HG03460 (cell line): ENCODE measurements around the gene FAM240A.
"Not testable (repeated sequence)": the region's sequence is repeated elsewhere in the genome, so short reads cannot be mapped to it uniquely, and the experiment has no call there.

ENCODE experiments used
- ATAC-seq: cut with Tn5 transposase; IDR thresholded peaks from one replicate; pipeline ENCODE4 v1.9.1; 2021; ENCODE audit not compliant: unreplicated experiment

Gene FAM240A

DNA sequence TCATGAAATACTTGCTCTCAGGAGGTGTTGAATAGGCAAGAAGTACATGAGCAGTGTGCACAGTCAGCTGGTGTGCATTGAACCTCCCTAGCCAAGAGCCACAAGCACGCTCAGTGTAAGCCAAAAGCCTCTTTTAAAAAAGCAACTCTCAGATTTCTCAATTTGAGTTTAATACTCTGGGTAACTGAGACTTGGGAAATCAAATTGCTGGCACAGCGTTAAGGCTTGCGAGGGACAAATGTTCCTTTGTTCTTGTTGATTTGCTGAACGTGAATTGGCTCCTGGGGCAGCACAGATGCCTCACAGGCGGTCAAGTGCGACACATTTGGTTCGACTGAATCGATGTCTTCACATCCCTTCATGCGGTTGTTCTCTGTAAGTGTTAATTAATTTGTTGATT is at the start of gene FAM240A:
TSS of gene FAM240A (plus strand) at position 202 of the 400 bp plus-strand sequence. CDS start at position 361, 159 bp downstream.
- ATAC-seq = no peak

DNA sequence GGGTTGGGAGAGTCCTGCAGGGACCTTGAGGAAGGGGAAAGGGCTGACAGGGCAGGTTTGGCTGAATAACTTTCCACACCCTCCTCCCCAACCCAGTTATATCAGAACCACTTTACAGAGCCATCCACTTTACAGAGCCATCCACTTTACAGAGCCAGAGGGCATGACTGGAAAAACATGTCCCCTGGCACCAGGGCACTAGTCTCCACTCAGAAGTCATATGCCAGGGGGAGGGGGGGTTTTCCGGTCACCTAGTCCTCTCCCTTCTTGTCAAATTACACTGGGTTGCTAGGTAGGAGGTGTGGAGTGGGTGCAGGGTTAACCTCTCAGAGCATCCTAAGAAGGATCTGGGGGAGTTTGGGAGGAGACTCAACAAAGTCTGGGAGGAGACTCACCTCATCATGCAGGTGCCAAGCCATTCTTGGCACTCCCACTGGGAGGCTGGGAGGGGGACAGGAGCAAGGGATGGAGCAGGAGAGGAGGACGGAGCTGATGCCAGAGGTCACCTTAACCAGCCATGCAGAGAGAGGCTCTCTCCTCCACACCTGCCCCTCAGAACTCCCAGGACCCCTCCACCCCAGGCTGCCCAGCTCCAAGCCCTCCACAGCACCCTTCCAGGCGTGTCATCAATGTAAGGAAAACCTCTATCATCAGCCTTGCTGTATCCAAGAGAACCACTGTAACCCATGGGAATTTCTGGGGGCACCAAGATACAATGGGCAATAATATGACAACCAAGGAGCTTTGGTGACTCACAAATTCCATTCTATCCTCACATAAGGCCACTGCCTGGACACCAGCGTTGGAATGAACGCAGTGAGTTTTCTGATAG is 47.9 kb upstream of the FAM240A start:
- ATAC-seq = no peak

DNA sequence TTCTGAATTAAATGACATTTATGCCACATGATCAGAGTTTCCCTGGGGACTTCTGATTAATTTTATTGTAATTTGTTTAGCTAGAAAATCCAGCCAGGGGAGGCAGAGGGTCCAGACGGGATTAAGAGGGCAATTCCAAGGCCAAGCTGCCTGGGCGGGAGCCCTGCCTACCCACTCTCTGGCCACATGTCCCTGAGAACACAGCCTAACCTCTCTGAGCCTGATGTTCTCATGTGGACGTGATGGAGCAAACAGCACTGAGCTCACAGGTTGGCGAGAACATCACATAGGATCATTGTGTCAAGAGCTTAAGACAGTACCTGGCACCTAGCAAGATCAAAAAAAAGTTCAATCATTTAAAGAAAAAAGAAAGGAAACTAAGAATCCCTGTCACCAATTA is 47.2 kb upstream of the FAM240A start:
- no peak for ATAC-seq

DNA sequence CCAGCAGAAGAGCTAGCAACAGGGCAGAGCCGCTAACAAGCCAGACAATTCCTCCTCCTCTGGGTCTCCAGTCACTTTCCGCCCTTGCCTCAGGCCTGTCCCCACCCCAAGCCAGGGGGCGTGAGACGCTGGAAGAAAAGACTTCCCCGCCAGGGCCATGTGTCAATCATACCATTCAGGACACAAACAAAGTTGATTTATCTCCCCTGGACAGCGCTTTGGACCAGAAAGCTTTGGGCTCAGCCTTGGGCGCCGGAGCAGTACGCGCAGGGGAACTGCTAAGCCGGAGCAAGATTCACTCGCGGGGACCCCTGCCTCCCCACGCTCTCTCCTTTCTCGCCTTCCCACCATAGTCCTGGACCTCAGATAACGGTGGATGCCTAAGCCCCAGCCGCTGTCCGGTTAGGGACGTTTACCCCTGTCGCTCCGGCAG is 46.7 kb upstream of the FAM240A start:
- no peak for ATAC-seq

DNA sequence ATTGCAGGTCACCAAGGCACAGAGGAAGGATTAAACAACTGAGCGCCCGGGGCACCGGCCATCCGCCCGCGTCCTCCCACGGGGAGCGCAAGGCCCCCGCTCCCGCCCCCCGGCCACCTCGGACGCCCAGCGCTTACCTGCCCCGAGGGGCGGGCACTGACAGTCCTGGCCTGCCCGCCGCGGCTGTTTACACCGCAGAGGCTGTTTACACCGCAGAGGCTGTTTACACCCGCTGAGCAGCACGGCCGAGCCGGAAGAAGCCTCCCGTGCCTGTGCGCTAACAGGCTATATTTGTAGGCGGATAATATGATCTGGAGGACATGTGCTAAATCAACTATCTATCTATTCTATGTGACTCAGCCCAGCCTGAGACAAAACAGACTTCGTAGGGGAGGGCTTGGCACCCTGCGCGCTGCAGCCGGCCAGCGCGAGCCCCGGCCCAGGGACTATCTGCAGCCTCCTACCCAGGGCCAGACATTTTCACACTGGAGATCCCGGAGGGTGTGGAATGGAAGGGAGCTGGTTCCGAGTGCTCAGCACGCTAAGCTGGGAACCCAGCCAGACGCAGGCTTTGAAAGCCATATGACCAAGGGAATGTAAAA is 46.2 kb upstream of the FAM240A start, which contains the start of gene LRRC2:
TSS of gene LRRC2 (minus strand) at position 263 of the 602 bp plus-strand sequence. CDS start 14,711 bp downstream, outside the sequence.
- ATAC-seq = no peak

DNA sequence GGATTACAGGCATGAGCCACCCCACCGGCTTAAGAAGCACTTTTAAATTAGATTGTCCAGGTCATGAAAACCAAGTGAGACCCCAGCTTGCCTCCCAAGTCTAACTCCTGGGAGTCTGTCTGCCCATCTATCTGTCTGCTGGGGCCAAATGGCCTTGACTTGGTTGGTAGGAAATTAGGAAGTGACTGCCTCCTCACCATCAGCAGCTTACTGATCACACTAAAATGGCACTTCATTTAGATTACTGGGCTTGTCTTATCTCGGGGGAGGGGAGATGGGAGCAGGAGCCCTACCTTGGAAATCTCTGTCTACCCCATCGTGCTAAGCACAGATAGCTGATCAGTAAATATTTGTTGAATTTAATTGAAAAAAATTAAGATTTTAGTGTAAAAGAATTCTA is 40.6 kb upstream of the FAM240A start:
- ATAC-seq = no peak

DNA sequence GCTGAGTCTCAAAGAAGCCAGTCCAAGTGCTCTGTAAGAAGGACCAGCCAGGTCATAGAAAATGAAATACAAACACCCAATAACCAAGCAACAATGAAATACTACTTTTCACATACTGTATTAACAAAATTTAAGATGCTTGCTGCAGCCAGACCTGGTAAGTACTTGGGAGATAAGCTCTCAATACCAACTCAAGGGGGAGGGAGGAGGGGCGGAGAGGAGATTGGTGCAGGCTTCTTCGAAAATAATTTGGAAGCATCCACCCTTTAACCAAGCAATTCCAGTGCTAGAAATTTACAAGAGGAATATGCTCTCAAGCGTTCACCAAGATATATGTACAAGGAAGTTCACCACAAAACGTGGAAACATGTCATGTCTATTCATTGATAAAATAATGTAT is 38.6 kb upstream of the FAM240A start:
- ATAC-seq = no peak

DNA sequence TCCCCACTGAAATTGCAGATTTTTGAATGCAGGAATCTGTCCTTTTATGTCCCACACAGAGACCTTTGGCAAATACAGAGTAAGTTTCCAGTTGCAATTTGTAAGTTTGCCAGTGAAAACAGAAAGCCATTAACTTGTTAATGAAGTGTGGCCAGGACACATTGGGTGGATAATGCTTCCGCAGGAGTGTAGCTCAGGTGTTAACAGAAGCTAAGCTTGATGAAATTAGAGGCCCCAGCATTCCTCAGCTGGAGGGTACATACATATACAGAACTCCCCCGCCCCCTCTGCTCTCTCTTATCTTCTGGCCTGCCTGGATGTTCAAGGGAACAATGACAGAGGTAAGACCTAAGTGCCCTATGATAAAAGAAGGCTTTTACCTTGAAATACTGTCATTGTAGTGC is 38.1 kb upstream of the FAM240A start:
- ATAC-seq = no peak

DNA sequence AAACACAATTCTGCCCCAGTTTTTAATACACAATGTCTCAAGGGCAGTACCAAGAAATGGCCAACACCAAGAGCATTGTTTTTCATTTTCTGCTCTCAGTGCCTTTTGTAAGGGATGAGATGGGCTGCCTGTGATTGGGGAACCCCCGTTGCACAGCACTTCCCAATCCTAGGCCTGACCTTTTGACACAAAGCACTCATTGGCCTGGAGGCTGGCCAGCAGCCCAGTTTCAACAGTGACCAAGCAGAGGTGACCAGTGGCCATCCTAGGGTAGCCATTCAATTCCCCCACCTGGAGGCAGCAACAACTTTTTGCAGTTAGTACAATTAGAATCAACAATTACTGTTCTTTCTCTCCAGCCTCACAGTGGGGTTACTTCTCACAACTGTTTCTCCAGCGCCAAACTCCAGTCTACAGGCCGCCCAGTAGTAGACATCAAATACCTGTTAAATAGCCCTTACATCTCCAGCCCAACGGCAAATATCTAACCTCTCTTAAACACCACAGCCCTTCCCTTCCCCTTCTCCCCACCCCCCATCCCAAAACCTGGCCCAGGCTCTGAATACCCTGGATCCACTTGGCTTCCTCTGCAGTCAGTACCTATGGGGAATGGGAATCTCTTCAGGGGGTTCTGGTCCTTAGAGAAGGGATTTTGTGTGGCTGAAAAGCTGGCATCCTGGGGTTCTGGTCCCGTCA is 37.3 kb upstream of the FAM240A start:
- no peak for ATAC-seq

DNA sequence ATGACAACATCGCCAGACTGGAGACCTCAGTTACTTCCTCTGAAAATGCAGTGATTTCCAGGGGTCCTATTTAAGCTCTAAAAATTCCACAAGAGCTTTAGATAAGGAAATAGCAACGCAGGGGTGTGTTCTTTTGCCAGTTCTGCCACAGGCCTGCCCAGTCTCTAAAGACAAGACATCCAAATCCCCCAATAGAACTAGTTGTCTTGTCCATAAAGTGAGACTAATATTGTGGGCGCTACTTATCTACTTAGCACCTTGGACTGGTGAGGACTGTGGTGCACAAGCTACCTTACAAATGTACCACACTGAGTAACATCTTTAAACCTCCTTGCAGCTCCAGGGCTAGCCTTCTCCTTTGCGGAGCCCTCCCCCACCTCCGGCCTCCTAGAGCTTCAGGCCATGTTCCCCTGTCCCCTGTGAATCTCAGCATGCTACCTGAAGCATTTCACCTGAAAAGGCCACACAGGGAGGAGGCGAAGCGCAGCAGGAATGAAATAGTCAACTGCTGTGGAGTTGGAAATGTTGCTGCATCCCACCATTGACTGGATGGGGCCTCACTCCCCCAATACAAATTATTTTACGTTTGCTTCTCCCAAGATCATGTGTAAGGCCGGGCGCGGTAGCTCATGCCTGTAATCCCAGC is 36.6 kb upstream of the FAM240A start:
- ATAC-seq = no peak

DNA sequence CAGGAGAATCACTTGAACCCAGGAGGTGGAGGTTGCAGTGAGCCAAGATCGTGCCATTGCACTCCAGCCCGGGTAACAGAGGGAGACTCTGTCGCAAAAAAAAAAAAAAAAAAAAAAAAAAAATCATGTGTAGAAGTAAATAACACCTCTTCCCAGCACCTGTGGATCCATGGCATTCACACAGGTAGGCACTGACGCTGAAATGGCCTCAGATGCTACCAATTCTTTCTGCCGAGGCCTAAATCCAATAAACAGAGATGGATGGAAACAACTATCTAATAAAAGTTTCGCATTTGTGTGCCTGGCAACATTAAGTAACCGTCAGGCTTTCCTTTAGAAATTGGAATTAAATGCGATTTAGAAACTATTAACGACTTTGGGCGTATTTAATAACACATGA is 35.9 kb upstream of the FAM240A start:
- ATAC-seq = no peak

DNA sequence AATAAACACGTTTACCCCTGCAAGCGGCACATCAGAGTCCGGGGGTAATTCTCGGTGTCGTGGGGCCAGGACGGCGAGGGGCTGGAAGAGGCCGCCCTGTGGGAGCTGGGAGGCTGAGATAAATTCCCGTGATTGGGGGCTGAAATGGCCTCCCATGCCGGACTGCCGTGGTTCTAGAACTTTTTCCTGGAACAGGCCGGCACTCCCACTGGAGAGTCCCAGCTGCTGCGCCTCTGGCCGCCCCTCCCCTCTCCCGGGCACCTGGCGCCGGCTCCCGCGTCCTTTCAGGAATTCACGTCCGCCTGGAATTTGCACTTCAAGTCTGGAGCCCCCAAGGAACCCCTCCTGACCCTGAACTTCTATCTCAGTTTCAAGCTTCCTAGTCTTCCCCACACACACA is 35.4 kb upstream of the FAM240A start:
- no peak for ATAC-seq

DNA sequence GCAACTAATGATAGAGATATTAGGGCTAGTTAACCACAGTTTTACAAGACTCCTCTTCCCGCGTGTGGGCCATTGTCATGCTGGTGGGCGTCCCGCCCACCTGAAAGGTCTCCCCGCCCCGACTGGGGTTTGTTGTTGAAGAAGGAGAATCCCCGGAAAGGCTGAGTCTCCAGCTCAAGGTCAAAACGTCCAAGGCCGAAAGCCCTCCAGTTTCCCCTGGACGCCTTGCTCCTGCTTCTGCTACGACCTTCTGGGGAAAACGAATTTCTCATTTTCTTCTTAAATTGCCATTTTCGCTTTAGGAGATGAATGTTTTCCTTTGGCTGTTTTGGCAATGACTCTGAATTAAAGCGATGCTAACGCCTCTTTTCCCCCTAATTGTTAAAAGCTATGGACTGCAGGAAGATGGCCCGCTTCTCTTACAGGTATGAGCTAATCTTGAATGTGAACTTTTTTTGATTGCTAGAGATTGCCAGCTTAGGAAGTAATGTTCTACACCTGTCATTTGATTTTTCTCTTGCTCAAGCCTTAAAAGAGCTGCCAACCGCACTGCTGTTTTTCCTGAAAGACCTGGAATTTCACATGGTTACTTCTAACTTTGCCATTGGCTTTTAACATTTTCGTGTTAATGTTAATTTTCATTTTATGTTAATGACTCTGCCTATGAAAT is 34.6 kb upstream of the FAM240A start:
- ATAC-seq = not testable (repeated sequence)

DNA sequence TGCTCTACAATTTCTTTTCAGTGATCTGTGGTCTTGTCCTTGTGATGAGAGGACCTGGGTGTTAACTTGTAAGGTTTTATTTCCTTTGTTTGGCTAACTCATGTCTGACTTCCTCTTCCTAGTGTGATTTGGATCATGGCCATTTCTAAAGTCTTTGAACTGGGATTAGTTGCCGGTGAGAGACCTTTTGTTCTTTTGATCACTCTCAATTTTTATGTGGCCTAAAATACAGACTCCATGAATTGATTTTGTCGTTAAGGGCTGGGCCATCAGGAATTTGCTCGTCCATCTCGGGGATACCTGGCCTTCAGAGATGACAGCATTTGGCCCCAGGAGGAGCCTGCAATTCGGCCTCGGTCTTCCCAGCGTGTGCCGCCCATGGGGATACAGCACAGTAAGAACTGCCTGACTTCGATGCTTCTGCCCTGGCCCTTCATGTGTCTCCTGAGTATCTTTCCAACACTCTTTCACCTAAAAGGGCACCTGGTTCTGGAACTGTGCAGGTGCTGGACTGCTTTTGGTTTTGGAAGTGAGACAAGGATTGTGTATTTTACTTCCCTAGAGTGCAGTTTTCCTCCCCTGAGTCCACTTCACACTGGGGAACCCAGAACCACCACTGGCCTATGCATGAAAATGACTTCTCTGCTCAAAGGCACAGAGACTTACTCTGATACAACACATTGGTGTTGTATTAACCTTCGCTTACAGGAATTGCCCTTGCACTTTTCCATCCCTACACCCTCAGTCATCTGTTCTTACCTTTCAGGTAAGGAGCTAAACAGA is 33.2 kb upstream of the FAM240A start:
- ATAC-seq = no peak

DNA sequence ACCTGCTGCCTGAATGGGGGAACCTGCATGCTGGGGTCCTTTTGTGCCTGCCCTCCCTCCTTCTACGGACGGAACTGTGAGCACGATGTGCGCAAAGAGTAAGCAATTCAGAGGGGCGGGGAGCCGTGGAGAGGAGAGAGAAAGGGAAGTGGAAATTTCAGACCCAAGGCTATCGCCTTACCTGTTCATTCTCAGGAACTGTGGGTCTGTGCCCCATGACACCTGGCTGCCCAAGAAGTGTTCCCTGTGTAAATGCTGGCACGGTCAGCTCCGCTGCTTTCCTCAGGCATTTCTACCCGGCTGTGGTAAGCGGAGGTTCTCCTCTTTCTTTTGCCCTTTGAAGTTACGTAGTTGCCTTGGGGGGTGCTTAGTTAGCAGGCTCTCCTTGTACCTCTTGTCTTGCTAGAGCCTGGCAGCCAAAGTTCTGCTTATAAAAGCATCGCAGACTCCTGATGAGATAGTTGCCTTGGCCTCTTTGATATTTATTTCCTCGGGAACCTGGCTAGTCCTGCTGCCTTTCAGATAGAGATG is 32.5 kb upstream of the FAM240A start:
- no peak for ATAC-seq

DNA sequence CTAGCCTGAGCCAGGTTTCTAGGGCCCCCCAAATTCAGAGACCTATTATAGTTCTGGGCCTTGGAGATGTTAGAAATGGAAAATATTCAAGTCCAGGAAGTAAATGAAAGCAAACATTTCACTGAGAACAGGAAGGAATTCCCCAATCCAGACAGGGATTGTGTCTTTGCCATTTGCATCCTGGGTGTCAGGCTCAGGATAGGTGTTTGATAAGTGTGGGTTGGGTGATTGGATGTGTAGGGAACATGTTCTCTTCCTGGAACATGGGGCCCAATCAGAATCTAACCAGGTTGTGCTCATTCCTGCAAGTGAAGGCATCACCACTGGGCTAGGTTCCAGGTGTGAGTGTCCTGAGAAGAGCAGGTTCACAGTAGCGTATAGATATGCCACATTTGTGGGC is 31.6 kb upstream of the FAM240A start:
- no peak for ATAC-seq

DNA sequence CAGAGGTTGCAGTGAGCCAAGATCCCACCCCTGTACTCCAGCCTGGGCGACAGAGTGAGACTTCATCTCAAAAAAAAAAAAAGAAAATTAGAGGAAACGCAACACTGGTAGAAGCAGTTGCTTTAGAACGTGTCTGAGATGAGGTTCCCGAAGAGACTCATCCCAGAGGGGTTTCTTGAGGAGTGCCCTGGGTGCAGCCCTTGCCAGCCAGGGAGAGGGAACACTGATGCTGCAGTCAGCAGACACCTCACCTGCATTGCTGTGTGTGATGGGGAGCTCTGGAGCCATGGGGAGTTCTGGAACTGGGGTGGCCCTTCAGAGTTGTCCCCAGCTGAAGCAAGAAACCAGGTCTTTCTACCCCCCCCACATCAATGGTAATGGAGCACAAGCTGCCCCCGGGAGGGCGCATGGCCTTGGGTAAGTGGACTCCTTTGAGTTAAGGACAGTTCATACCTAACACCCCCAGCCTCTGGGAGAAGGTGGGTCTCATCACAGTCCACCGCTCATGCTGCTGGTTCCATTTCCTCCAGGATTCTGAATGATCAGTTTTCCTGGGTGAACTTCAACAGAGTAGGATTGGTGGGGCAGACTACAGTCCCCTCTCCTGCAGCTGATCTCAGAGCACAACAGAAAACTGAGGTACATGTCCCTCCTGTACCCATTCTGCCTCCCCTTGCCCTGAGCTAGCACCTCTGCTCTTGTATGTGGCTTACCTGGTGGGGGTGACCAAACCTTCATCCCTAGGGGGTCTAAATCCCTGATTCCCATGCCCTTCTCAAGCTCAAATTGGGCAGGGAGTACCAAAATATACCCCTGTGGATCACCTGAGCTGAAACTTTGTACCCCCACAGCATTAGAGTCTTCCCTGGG is 27.5 kb upstream of the FAM240A start:
- no peak for ATAC-seq

DNA sequence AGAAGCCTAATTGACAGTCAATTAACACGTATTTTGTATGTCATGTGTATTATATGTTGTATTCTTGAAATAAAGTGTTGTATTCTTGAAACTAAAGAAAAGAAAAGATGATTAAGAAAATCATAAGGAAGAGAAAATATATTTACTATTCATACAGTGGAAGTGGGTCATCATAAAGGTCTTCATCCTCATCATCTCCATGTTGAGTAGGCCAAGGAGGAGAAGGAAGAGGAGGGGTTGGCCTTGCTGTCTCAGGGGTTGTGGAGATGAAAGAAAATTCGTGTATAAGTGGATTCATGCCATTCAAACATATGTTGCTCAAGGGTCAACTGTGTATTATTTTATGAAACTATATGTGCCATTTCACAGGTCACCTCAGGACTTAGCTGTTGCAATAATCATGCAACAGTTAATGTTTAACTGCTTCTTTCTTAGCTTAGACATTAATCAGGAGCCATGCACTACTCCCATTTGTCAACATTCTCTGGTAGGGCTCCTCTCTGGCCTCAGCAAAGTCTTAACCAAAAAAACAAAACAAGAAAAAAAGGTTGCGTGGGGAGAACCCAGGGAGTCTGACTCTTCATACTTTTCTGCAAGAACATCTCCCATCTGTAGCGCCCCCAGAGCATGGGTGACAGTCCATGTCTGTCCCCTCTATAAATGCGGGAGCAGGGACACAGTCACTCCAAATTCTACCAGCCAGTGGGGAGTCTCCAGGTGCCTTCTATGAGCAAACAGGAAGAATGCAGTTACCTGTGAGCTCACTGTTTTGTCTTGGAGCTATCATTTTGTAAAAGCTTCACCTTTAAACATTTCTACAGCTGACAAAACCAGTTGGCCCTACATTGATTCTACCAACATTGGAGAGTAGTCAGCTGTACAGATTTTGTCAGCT is 26.3 kb upstream of the FAM240A start:
- no peak for ATAC-seq
